ENCODE measurements around the gene MPRIP.

MPRIP gene

DNA sequence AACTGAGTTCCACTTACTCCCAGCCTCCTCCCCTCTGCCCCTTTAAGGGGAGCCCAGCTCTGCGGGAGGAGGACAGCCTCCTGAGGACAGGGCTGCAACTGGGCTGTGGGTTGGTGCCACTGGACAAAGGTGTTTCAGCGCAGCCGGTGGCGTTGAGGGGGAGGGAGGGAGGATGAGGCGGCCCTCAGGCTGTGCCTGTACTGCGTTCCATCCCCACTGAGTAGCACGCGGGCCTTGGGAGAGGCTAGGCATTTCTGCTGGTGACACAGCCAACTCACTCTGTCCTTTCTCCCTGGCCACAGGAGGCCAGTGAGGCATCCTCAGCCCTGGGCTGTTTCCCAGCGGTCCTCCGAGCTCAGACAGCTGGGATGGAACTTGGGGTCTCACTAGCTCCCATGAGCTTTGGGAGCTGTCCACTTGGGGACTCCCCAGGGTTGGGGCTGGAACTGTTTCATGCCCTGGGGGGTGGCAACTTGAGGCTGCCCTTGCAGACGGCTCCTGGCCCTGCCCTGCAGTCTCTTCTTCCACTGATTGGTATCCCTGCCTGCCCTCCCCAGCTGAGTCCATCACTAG lies 70.5 kb downstream of the MPRIP start:
- H3K4me3 ChIP-seq (ENCODE audit: low read depth, low read length): no peak overlapping the region
- H3K27me3 ChIP-seq (ENCODE audit: insufficient read depth, low read depth, severe bottlenecking): no peaks in the 10 kb centered on the region
- no peak overlapping the region for H3K27ac ChIP-seq
- TF ChIP-seq, protein P1, sequence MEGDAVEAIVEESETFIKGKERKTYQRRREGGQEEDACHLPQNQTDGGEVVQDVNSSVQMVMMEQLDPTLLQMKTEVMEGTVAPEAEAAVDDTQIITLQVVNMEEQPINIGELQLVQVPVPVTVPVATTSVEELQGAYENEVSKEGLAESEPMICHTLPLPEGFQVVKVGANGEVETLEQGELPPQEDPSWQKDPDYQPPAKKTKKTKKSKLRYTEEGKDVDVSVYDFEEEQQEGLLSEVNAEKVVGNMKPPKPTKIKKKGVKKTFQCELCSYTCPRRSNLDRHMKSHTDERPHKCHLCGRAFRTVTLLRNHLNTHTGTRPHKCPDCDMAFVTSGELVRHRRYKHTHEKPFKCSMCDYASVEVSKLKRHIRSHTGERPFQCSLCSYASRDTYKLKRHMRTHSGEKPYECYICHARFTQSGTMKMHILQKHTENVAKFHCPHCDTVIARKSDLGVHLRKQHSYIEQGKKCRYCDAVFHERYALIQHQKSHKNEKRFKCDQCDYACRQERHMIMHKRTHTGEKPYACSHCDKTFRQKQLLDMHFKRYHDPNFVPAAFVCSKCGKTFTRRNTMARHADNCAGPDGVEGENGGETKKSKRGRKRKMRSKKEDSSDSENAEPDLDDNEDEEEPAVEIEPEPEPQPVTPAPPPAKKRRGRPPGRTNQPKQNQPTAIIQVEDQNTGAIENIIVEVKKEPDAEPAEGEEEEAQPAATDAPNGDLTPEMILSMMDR (IDR thresholded peaks at IDR 0.05; ENCODE audit: low read depth, low read length): no peak
- no peaks in the 10 kb centered on the region for H3K9me3 ChIP-seq (ENCODE audit: severe bottlenecking)
- H3K36me3 ChIP-seq: peaks cover 3% of the 10 kb centered on the region
- no peak for DNase-seq

DNA sequence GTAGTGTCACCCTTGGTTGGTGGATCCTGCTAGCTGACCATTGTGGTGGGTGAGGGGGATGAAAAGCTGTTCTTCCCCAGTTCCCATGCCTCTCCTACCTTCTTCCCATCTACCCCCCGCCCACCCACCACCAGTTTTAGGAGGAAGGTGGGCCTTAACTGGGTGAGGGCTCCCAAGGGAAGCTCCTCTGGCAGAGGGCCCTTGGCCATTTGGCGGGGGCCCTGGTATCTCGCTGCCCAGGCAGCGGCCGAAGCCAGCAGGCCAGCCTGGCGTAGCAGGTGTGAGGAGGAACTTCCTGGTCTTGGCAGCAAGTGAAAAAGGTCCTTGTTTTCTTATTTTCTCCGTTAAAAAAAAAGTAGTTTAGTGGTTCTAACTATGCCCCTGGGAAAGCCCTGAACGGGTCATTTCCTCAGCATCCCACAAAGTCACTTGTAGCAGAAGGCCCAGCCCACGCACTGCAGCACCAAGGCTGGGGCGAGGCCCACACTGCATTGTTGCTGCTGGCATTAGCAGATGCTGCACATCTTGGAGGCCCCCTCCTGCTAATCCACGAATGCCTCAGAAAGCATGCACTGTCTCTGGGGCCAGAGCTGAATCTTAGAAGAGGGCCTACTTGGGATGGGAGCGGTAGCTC lies 72.5 kb downstream of the MPRIP start:
- Histone ChIP-seq H3K27ac (no peak overlapping the region), H3K9me3 (ENCODE audit: severe bottlenecking) (no peaks in the 10 kb centered on the region), H3K36me3 (peaks cover 3% of the 10 kb centered on the region), H3K27me3 (ENCODE audit: insufficient read depth, low read depth, severe bottlenecking) (no peaks in the 10 kb centered on the region), H3K4me3 (ENCODE audit: low read depth, low read length) (no peak overlapping the region)
- TF ChIP-seq, protein P1 (IDR thresholded peaks at IDR 0.05; ENCODE audit: low read depth, low read length): no peak
- no peak for DNase-seq

DNA sequence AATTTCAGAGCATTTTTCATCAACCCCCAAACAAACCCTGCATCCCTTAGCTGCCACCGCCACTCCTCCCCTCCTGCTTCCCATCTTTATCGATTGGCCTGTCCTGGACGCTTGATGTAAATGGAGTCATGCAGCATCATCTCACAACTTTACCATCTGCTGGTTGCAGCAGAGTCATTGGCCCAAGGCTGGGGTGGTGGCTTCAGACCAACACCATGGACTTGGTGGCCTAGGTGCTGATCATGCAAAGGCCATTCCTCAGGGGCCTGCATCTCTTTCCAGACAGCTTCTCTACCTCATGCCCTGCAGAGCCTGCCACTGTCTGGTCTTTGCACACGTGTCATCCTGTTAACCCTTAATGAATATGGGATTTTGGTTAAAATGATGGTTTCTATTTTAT lies 73.4 kb downstream of the MPRIP start:
- Histone ChIP-seq H3K4me3 (ENCODE audit: low read depth, low read length) (no peak overlapping the region), H3K9me3 (ENCODE audit: severe bottlenecking) (no peaks in the 10 kb centered on the region), H3K27me3 (ENCODE audit: insufficient read depth, low read depth, severe bottlenecking) (no peaks in the 10 kb centered on the region), H3K27ac (no peak overlapping the region), H3K36me3 (peaks cover under 1% of the 10 kb centered on the region)
- no peak for DNase-seq
- TF ChIP-seq, protein P1 (IDR thresholded peaks at IDR 0.05; ENCODE audit: low read depth, low read length): no peak

DNA sequence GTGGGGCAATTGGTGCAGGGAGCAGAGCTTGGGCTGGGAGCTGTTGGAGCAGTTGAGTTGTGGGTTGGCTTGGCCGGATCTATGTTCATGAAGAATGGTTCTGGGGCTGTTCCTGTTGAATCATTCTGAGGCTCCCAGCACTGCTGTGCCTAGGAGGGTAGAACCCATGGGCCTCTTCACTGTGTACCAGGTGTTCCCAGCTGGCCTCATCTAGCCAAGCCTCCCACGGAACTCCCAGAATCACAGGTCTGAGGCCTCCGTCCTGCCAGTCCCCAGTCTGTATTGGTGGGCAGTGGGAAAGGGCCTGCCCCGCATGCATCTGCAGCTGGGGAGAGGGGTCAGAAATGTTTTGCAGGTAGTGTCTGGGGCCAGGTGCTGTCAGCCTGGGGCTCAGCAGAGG lies 74.1 kb downstream of the MPRIP start:
- Histone ChIP-seq H3K36me3 (no peaks in the 10 kb centered on the region), H3K9me3 (ENCODE audit: severe bottlenecking) (no peaks in the 10 kb centered on the region), H3K27ac (no peak overlapping the region), H3K27me3 (ENCODE audit: insufficient read depth, low read depth, severe bottlenecking) (no peaks in the 10 kb centered on the region), H3K4me3 (ENCODE audit: low read depth, low read length) (no peak overlapping the region)
- DNase-seq: no peak
- TF ChIP-seq, protein P1 (IDR thresholded peaks at IDR 0.05; ENCODE audit: low read depth, low read length): no peak

DNA sequence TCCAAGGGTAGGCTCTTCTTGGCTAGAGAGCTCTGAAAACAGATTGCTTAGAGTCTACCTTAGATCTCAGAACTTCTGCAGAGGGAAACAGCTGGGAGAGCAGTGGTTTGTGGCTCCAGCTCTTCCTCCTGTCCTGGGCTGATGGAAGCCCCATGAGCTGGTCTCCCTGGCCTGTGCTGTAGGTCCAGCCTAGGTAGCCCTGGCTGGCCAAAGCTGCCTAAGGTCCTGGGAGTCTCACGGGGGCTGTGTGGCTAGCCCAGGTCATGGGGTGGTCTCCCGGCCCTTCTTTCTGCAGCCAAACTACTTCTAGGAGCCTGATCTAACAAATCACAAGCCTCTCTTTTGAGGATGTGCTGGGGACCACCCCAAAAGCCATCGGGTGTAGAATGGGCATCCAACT lies 75.7 kb downstream of the MPRIP start:
- no peaks in the 10 kb centered on the region for H3K9me3 ChIP-seq (ENCODE audit: severe bottlenecking)
- DNase-seq: no peak
- no peaks in the 10 kb centered on the region for H3K27me3 ChIP-seq (ENCODE audit: insufficient read depth, low read depth, severe bottlenecking)
- TF ChIP-seq, protein P1 (IDR thresholded peaks at IDR 0.05; ENCODE audit: low read depth, low read length): no peak
- no peak overlapping the region for H3K27ac ChIP-seq
- H3K4me3 ChIP-seq (ENCODE audit: low read depth, low read length): no peak overlapping the region
- H3K36me3 ChIP-seq: no peaks in the 10 kb centered on the region

DNA sequence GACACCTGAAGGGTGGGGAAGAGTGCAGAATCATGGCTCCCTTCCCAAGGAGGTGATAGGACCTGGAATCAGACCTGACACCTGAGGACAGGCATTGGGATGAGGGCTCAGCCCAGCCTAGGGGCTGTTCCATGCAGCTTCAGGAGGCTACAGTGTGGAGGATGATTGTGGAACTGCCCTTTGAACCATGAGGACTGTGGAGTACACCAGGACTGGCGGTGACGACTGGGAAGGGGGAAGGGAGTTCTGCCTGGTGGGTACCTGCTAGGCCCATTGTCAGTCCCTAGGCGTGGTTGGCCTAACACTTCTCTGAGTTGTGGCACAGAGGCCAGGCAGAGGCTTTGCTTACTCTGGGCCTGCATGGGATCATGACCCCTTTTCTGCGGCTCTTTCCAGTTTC lies 76.1 kb downstream of the MPRIP start:
- TF ChIP-seq, protein P1 (IDR thresholded peaks at IDR 0.05; ENCODE audit: low read depth, low read length): no peak
- no peak for DNase-seq
- Histone ChIP-seq H3K27me3 (ENCODE audit: insufficient read depth, low read depth, severe bottlenecking) (no peaks in the 10 kb centered on the region), H3K4me3 (ENCODE audit: low read depth, low read length) (no peak overlapping the region), H3K36me3 (no peaks in the 10 kb centered on the region), H3K9me3 (ENCODE audit: severe bottlenecking) (no peaks in the 10 kb centered on the region), H3K27ac (no peak overlapping the region)
